Fibroblast of lung (primary cell): ENCODE results near the gene TOR1B. TPM values are rescaled to one million over a fixed set of nuclear protein-coding genes. Genes with fewer than 3 reads are reported as not detected.

Source experiments
- DNase-seq, 2 donors: peaks; one replicate each; pipeline versions ENCODE4 v3.0.0 to v3.0.0-alpha.2; 2010; ENCODE audit warnings: low read depth in 2 of 2
- H2AFZ ChIP-seq: 2 replicates; pipeline ENCODE4 v1.5.1; 2012; ENCODE audit warnings: low read length, control low read depth, inconsistent platforms
- H3K27ac ChIP-seq: 2 replicates; pipeline ENCODE4 v1.5.1; 2011; ENCODE audit warnings: low read length, control low read depth; ENCODE audit not compliant: insufficient read depth
- H3K27me3 ChIP-seq: 2 replicates; pipeline ENCODE4 v1.5.1; 2011; ENCODE audit warnings: mild to moderate bottlenecking, low read length; ENCODE audit not compliant: control insufficient read depth, insufficient read depth
- H3K36me3 ChIP-seq: 2 replicates; pipeline ENCODE4 v1.5.1; 2011; ENCODE audit warnings: low read length; ENCODE audit not compliant: control insufficient read depth, insufficient read depth
- H3K4me1 ChIP-seq: 2 replicates; pipeline ENCODE4 v1.5.1; 2011; ENCODE audit warnings: low read length; ENCODE audit not compliant: control insufficient read depth, insufficient read depth; ENCODE audit errors: extremely low read depth
- H3K4me2 ChIP-seq: 2 replicates; pipeline ENCODE4 v1.5.1; 2011; ENCODE audit warnings: low read length, control low read depth; ENCODE audit not compliant: insufficient read depth; ENCODE audit errors: extremely low read depth
- H3K4me3 ChIP-seq, 4 experiments: fragments of 200-600 bp in 1 of 4; sonication (generic) in 1 of 4; replicated peaks in 1 of 4; 2 replicates each; pipeline ENCODE4 v1.5.1; 2011 to 2016; ENCODE audit warnings: low read length in 4 of 4, low read depth in 3 of 4, mild to moderate bottlenecking in 3 of 4, control low read depth in 2 of 4, inconsistent platforms in 1 of 4, mixed read lengths in 1 of 4; ENCODE audit not compliant: insufficient read depth in 1 of 4; ENCODE audit errors: control extremely low read depth in 1 of 4
- H3K79me2 ChIP-seq: 2 replicates; pipeline ENCODE4 v1.5.1; 2012; ENCODE audit warnings: mild to moderate bottlenecking, low read length, inconsistent platforms; ENCODE audit not compliant: control insufficient read depth, insufficient read depth
- H3K9ac ChIP-seq: 2 replicates; pipeline ENCODE4 v1.5.1; 2011; ENCODE audit warnings: mild to moderate bottlenecking, low read length, control low read depth; ENCODE audit not compliant: insufficient read depth
- H3K9me3 ChIP-seq: 2 replicates; pipeline ENCODE4 v1.5.1; 2012; ENCODE audit warnings: low read depth, low read length; ENCODE audit not compliant: control insufficient read depth, insufficient read depth
- H4K20me1 ChIP-seq: 2 replicates; pipeline ENCODE4 v1.5.1; 2011; ENCODE audit warnings: low read length; ENCODE audit not compliant: control insufficient read depth, insufficient read depth; ENCODE audit errors: extremely low read depth
- EZH2 ChIP-seq: IDR thresholded peaks from 2 replicates; pipeline ENCODE4 v1.5.1; 2012; ENCODE audit warnings: low read length, control low read depth, mild to moderate bottlenecking; ENCODE audit errors: missing control alignments
- polyA plus RNA-seq, 2 donors: library from polyadenylated mRNA; depleted of rRNA in 1 of 2; stranded (reverse) in 1 of 2; unstranded in 1 of 2; fragments of >200 nt; gene quantifications; 2 replicates each; pipeline ENCODE4 v1.2.1, GENCODE V29; 2011 to 2012; ENCODE audit warnings: missing spikeins in 1 of 2
- total RNA-seq: library from RNA; depleted of rRNA; stranded (reverse); fragments of >200 nt; gene quantifications from 2 replicates; pipeline ENCODE4 v1.2.1, GENCODE V29; 2014
- TF ChIP-seq, protein P1 (sequence below), 2 donors: IDR thresholded peaks in 1 of 2; conservative IDR thresholded peaks in 1 of 2; 1 replicate in 1 of 2; 2 replicates in 1 of 2; pipeline ENCODE4 v1.5.1; 2011 to 2012; ENCODE audit warnings: low read length in 2 of 2, control low read depth in 1 of 2, inconsistent platforms in 1 of 2, low read depth in 1 of 2, mild to moderate bottlenecking in 1 of 2

Gene TOR1B
- total and polyA plus RNA-seq, 2 donors (not counting 1 experiment from before 2014, with no cell fraction given): 20.3 to 33.6 TPM

DNA sequence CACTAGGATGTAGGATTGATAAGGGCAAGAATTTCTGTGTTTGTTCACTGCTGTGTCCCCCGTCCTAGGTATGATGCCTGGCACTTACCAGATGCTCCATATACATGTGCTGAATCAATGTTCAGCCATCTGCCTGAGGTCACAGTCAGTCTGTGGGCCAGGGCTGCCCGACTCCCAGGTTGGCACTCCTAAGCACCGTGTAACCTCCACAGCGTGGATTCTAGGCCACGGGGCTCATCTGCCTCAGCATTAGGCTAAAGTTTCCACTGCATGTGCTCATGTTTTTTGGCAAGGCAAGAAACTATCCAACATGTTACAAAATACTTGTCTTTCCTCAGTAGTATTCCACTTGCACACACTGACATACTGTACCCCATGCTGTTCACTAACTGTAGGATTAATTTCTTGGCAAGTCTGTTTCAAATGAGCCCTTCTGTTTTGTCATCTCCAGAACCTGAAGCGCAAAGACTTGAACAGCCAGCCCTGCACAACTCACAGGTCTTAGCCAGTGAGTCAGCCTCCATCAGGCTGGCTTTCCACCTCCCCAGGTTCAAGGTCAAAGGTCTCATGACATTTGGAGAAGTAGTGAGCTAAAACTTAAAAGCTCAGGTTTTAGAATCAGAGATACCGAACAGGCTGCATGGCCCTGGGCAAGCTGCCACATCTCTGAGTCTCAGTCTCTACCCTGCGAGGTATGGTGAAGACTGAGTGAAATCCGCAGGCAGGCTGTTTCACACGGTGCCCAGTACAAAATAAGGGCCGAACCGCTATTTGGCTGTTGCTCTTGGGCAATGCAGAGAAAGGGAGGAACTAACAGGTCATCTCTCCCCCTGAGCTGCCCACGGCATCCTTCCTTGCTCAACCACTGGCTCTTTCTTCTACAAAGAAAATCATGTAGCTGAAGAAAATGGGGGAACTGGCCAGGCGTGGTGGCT, 13.8 kb downstream of the TOR1B start:
- no peaks in the 10 kb centered on the region for H3K4me1 ChIP-seq
- H3K9me3 ChIP-seq: no peaks in the 10 kb centered on the region
- H4K20me1 ChIP-seq: no peaks in the 10 kb centered on the region
- no peak overlapping the region for H2AFZ ChIP-seq
- no peak overlapping the region for H3K4me2 ChIP-seq
- no peak for TF ChIP-seq EZH2
- TF ChIP-seq, protein P1, sequence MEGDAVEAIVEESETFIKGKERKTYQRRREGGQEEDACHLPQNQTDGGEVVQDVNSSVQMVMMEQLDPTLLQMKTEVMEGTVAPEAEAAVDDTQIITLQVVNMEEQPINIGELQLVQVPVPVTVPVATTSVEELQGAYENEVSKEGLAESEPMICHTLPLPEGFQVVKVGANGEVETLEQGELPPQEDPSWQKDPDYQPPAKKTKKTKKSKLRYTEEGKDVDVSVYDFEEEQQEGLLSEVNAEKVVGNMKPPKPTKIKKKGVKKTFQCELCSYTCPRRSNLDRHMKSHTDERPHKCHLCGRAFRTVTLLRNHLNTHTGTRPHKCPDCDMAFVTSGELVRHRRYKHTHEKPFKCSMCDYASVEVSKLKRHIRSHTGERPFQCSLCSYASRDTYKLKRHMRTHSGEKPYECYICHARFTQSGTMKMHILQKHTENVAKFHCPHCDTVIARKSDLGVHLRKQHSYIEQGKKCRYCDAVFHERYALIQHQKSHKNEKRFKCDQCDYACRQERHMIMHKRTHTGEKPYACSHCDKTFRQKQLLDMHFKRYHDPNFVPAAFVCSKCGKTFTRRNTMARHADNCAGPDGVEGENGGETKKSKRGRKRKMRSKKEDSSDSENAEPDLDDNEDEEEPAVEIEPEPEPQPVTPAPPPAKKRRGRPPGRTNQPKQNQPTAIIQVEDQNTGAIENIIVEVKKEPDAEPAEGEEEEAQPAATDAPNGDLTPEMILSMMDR (conservative IDR thresholded peaks at IDR 0.05 in 1 of 2, IDR thresholded peaks at IDR 0.05 in 1 of 2; ENCODE audit: low read depth in 1 of 2, low read length in 2 of 2): no peak
- H3K27ac ChIP-seq: no peak overlapping the region
- H3K36me3 ChIP-seq: peaks cover 22% of the 10 kb centered on the region
- no peak overlapping the region for H3K9ac ChIP-seq
- no peak for DNase-seq
- H3K79me2 ChIP-seq: peaks cover under 1% of the 10 kb centered on the region
- no peaks in the 10 kb centered on the region for H3K27me3 ChIP-seq
- H3K4me3 ChIP-seq: no peak overlapping the region

DNA sequence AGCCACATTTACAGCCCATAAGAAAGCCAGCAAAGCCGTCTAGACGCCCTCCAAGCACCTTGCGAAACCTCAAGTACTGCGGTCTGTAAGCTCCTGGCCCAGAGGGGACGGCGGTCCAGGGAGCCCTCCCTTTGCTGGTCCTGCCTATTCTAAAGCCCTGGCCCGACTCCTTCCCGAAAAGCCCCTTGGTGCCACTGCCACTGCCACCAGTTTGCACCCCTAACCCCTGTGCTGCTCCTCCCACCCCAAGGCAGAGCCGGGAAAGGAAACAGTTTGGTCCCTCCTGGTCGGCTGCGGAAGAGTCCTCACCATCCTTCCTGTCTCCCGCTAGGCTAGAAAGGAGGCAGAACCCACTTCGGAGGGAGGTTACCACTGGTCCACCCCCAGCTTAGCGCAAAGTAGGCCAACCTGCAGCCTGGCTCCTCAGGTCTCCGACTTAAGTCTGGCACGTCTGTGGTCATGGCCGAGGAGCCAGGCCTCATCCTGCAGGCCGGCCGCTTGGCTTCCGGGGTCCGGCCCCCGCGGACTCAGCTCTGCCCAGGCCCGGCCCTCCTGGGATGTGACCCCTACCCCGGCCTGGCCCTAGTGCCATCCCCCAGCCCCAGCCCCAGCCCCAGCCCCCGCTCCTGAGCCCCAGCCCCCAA, 20.0 kb downstream of the TOR1B start:
- peak; percentile 42 to 52 for DNase-seq
- H2AFZ ChIP-seq: peak overlapping the region; percentile 79
- peak overlapping the region; percentile 89 for H3K4me2 ChIP-seq
- H3K9me3 ChIP-seq: no peaks in the 10 kb centered on the region
- H3K4me1 ChIP-seq: peaks cover 2% of the 10 kb centered on the region
- H3K79me2 ChIP-seq: peaks cover 11% of the 10 kb centered on the region
- H3K27me3 ChIP-seq: no peaks in the 10 kb centered on the region
- H4K20me1 ChIP-seq: no peaks in the 10 kb centered on the region
- H3K9ac ChIP-seq: peak overlapping the region; percentile 73
- peak overlapping the region; percentile 70 to 88 (median 76) for H3K4me3 ChIP-seq
- peaks cover 7% of the 10 kb centered on the region for H3K36me3 ChIP-seq
- H3K27ac ChIP-seq: peak overlapping the region; percentile 59
- TF ChIP-seq EZH2: no peak
- TF ChIP-seq, protein P1 (conservative IDR thresholded peaks at IDR 0.05 in 1 of 2, IDR thresholded peaks at IDR 0.05 in 1 of 2; ENCODE audit: low read depth in 1 of 2, low read length in 2 of 2): no peak

DNA sequence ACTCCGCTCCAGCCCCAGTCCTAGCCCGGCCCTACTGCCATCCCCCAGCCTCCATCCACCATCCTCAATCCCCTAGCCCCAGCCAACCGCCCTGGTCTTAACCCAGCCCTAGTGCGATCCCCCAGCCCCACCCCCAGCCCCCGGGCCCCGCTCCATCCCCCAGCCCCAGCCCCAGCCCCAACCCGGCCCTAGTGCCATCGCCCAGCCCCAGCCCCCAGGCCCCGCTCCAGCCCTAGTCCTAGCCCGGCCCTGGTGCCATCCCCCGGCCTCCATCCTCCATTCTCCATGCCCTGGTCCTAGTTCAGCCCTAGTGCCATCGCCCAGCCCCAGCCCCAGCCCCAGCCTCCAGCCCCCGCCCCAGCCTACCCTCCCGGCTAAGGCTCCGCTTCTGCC, 20.6 kb downstream of the TOR1B start:
- Histone ChIP-seq H3K9me3 (no peaks in the 10 kb centered on the region), H3K4me1 (peaks cover 2% of the 10 kb centered on the region), H3K36me3 (peaks cover 8% of the 10 kb centered on the region), H4K20me1 (no peaks in the 10 kb centered on the region), H3K79me2 (peaks cover 11% of the 10 kb centered on the region), H2AFZ (peak overlapping the region; percentile 88), H3K27me3 (no peaks in the 10 kb centered on the region), H3K4me2 (no peak overlapping the region), H3K27ac (peak overlapping the region; percentile 64), H3K4me3 (peak overlapping the region; percentile 38 to 80 (median 75)), H3K9ac (peak overlapping the region; percentile 87)
- DNase-seq: no peak
- TF ChIP-seq, protein P1 (conservative IDR thresholded peaks at IDR 0.05 in 1 of 2, IDR thresholded peaks at IDR 0.05 in 1 of 2; ENCODE audit: low read depth in 1 of 2, low read length in 2 of 2): no peak
- TF ChIP-seq EZH2: no peak
